Esophagus muscularis mucosa (tissue), 3 donors: ENCODE measurements around the gene DBF4B.

Experiments used
- EP300 ChIP-seq: sonication (generic); formaldehyde crosslinking; IDR thresholded peaks from one replicate; pipeline ENCODE4 v1.6.1; 2017; ENCODE audit warnings: antibody characterized with exemption
- TF ChIP-seq, protein P1 (sequence below), 3 experiments: fragments of 200-600 bp in 2 of 3; fragments of 450-650 bp in 1 of 3; sonication (generic) in 2 of 3; IDR thresholded peaks; one replicate each; pipeline ENCODE4 v1.5.1; 2017 to 2019; ENCODE audit warnings: antibody characterized with exemption in 3 of 3, mild to moderate bottlenecking in 2 of 3, moderate library complexity in 1 of 3

GRCh38 chr17:44759916-44760243 lies 51.4 kb downstream of the DBF4B start:
- TF ChIP-seq, protein P1, sequence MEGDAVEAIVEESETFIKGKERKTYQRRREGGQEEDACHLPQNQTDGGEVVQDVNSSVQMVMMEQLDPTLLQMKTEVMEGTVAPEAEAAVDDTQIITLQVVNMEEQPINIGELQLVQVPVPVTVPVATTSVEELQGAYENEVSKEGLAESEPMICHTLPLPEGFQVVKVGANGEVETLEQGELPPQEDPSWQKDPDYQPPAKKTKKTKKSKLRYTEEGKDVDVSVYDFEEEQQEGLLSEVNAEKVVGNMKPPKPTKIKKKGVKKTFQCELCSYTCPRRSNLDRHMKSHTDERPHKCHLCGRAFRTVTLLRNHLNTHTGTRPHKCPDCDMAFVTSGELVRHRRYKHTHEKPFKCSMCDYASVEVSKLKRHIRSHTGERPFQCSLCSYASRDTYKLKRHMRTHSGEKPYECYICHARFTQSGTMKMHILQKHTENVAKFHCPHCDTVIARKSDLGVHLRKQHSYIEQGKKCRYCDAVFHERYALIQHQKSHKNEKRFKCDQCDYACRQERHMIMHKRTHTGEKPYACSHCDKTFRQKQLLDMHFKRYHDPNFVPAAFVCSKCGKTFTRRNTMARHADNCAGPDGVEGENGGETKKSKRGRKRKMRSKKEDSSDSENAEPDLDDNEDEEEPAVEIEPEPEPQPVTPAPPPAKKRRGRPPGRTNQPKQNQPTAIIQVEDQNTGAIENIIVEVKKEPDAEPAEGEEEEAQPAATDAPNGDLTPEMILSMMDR (IDR thresholded peaks at IDR 0.05), result no peak
- TF ChIP-seq EP300, result no peak
